ENCODE results near the gene GALM. TPM values are rescaled to one million over a fixed set of nuclear protein-coding genes. Genes with fewer than 3 reads are reported as not detected.
"Not testable (repeated sequence)": the region's sequence is repeated elsewhere in the genome, so short reads cannot be mapped to it uniquely, and the experiment has no call there.

GALM gene
- total RNA-seq, 1 donor from 2014 or later = 4.1 TPM

DNA sequence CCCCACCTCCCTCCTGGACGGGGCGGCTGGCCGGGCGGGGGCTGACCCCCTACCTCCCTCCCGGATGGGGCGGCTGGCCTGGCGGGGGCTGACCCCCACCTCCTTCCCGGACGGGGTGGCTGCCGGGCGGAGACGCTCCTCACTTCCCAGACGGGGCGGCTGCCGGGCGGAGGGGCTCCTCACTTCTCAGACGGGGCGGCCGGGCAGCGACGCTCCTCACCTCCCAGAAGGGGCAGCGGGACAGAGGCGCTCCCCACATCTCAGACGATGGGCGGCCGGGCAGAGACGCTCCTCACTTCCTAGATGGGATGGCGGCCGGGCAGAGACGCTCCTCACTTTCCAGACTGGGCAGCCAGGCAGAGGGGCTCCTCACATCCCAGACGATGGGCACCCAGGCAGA is 90.0 kb downstream of the GALM start:
- not testable (repeated sequence) for DNase-seq (ENCODE audit: extremely low read depth, low read depth, low spot score)

DNA sequence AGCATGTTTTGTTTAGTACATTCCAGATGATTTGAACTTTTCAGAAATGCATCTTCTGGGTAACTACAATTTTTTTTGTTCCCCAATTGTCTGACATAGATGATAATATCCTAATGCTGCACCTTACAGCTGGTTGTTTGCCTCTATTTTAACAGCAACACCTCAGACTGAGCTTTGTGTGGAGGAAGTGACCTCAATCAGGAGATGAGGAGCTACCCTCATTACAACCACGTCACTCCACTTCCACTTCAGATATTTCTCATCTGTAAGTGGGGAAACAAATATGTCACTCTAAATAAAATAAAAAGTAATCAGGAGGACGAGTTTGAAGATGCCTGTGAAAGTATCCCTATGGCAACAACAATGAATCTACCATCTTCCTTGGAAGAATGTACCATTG is 97.3 kb downstream of the GALM start:
- no peak for DNase-seq (ENCODE audit: extremely low read depth, low read depth, low spot score)

DNA sequence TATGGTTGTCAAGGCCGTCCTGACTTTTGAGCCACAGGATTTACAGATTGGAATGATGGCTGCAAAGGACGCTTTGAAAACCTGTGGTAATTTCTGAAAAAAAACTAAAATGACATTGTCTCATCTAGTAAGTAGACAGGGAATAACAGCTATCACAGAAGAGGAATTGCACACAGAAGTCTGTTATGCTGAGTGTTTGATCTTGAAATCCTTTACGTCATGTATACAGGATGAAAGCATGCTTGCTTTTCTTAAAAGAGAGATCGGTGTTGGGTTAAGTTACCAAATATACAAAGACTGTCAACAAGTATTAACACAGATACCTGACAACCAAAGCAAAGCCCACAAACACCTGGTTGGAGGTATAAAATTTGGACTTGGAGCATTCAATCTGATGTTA is 97.8 kb downstream of the GALM start:
- DNase-seq (ENCODE audit: extremely low read depth, low read depth, low spot score) = no peak

DNA sequence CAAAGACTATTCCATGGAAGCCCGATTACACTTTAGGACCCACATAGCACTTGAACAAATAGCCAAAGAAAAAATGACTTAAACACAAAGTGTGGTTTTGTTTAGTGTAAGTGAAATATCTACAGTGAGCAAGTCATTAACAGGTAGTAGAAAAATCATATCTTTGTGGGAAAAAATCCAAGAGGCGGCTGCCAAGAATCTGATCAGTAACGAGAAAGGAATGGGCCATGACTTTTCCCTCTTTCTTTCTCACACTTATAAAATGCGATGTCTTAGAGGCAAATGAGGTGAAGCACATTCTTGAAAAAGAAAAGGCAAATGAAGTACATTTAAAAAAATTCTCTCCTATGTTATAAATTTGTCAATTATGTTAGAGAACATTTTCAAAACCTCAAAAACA is 99.2 kb downstream of the GALM start:
- no peak for DNase-seq (ENCODE audit: extremely low read depth, low read depth, low spot score)

DNA sequence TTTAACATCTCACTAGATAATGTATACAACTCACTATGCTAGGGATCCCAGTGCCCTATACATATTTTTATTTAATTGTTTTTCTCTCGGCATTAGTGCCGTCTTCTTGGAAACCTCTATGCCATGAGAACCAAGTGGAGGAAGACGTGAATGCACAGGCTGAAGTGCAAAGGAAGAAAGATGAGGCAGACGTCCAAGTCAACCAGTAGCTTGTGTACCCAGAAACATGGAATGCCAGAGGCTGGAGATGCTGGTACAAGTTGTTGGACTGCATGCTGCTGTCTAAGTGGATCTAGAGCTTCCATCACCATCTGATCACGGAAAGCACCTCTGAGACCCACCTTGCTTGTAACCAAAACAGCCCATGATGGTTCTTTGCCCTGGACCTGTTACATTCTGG is 99.6 kb downstream of the GALM start:
- no peak for DNase-seq (ENCODE audit: extremely low read depth, low read depth, low spot score)

DNA sequence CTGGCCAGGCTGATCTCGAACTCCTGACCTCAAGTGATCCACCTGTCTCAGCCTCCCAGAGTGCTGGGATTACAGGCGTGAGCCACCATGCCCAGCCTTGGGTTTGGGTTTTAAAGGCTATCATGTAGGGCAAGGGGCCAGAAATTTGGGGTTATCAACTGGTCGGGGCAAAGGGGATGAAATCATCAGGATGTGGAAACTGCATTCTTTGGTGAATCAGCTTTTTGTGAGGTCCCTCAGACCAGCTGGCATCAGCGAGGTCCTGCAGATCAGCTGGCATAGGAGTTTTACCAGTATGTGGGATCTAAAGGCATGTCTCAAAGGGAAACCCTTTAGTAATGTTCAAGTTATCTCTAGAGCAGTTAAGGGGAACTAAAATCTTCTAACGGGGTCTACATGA is 105.7 kb downstream of the GALM start:
- no peak for DNase-seq (ENCODE audit: extremely low read depth, low read depth, low spot score)

DNA sequence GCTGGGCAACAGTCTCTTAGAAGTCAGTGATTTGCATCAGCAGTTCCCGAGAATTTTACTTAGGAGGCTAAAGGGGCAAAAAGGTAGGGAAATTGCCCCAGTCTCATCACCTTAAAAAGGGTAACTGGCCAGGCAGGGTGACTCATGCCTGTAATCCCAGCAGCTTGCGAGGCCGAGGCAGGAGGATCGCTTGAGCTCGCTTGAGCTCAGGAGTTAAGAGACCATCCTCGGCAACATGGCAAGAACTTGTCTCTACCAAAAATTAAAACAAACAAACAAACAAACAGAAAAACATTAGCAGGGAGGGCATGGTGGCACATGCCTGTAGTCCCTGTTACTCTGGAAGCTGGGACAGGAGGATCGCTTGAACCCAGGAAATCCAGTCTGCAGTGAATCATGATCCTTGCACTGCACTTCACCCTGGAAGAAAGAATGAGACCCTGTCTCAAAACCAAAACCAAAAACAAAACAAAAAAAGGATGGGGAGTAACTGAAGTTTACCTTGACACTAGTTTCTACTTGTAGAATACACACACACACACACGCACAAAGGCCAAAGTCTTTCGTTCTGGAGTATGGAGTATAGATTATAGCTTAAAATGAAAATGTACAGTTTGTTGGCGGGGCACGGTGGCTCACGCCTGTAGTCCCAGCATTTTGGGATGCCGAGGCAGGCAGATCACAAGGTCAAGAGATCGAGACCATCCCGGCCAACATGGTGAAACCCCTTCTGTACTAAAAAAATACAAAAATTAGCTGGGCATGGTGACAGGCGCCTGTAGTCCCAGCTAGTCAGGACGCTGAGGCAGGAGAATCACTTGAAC is 109.4 kb downstream of the GALM start:
- no peak for DNase-seq (ENCODE audit: extremely low read depth, low read depth, low spot score)

DNA sequence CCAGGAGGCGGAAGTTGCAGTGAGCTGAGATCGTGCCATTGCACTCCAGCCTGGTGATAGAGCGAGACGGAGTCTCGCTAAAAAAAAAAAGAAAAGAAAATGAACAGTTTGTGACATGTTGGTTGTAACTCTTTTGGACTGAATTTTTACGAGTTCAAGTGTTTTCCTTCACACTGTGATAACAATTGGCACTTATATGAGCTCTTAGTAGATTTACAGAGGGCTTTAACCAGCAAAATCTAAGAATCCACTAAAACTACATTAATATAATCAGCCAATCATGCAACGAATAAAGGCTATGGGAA is 110.0 kb downstream of the GALM start:
- no peak for DNase-seq (ENCODE audit: extremely low read depth, low read depth, low spot score)

DNA sequence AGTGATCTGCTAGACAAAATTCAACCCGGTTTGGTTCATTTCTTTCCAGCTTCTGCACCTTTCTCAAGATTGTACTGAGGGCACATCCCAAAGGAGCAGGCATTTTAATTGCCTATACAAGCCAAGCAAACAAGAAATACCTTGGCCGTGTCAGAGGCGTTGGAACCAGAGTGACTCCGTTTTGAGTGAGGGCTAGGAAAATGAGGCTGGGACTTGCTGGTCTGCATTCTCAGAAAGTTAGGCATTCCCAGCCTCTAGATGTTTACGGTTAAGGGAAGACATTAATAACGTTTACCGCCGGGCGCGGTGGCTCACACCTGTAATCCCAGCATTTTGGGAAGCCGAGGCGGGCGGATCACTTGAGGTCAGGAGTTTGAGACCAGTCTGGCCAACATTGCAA is 110.6 kb downstream of the GALM start:
- no peak for DNase-seq (ENCODE audit: extremely low read depth, low read depth, low spot score)

DNA sequence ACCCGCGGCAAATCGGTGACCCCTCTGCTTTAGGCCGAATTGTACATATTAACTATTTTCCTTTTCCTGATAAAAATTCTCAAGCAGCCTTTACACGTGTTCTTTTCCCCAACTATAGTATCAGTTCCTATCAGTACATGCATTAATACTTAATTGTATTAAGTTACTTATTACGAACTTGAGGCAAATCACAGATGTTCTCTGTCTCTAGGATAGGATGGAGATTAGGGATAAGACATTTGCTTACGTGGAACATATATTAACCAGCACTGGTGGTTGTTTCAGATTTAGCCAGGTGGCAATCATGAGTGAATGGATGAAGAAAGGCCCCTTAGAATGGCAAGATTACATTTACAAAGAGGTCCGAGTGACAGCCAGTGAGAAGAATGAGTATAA is 112.8 kb downstream of the GALM start:
- DNase-seq (ENCODE audit: extremely low read depth, low read depth, low spot score) = no peak

DNA sequence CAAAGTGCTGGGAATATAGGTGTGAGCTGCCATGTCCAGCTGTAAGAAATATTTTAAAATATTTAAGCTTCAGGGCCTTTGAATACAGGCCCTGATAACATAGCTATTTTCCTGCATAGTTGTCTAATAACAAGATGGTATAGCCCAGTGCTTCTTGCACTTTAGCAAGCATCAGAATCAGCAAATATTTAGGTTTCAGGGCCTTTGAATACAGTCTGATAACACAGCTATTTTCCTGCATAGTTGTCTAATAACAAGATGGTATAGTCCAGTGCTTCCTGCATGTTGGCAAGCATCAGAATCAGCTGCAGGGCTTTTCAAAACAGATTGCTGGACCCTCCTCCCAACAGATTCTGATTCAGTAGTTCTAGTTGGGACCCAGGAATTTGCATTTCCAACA is 117.7 kb downstream of the GALM start:
- no peak for DNase-seq (ENCODE audit: extremely low read depth, low read depth, low spot score)

Other genes with a start within 250 kb of the GALM start
- gene HNRNPLL, start 63.2 kb upstream of the GALM start, total RNA-seq = 26.6 and 35.7 TPM in 2 replicates
- 86.9 and 97.4 TPM in 2 replicates for gene SRSF7, start 85.2 kb downstream of the GALM start, total RNA-seq
- gene GEMIN6, start 112.1 kb downstream of the GALM start, total RNA-seq = 5.0 and 5.2 TPM in 2 replicates
- 19.5 and 20.2 TPM in 2 replicates for gene DHX57, start 209.8 kb downstream of the GALM start, total RNA-seq
- 8.4 and 11.4 TPM in 2 replicates for gene MORN2, start 209.9 kb downstream of the GALM start, total RNA-seq
- 0.18 and 0.19 TPM in 2 replicates for gene ARHGEF33, start 223.8 kb downstream of the GALM start, total RNA-seq

Measured in glomerular endothelial cell (primary cell).